ENCODE results near the gene CRTAP. TPM values are rescaled to one million over a fixed set of nuclear protein-coding genes. Genes with fewer than 3 reads are reported as not detected.
"Not testable (repeated sequence)": the region's sequence is repeated elsewhere in the genome, so short reads cannot be mapped to it uniquely, and the experiment has no call there.

The CRTAP gene
- total RNA-seq, 3 donors from 2014 or later, result 16.3 to 21.9 (median 21.7) TPM

DNA sequence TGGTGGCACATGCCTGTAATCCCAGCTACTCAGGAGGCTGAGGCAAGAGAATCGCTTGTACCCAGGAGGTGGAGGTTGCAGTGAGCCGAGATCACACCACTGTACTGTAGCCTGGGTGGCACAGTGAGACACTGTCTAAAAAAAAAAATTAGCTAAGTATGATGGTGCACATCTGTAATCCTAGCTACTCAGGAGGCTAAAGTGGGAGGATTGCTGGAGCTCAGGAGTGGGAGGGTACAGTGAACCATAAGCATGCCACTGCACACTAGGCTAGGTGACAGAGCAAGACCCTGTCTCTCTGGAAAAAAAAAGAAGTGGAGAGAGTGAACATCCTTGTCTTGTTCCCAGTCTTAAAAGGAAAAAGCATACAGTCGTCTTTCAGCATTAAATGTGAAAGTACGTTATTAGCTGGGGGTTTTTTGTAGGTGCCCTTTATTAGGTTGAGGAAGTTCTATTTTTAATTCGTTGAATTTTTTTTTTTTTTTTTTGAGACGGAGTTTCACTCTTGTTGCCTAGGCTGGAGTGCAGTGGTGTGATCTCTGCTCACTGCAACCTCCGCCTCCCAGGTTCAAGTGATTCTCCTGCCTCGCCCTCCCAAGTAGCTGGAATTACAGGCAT, 25.3 kb downstream of the CRTAP start:
- H3K36me3 Mint-ChIP-seq (ENCODE audit: insufficient read depth), result peaks cover 35% of the 10 kb centered on the region
- H3K4me1 Mint-ChIP-seq (ENCODE audit: low read depth); H3K27me3 Mint-ChIP-seq (ENCODE audit: low read depth); H3K9me3 Mint-ChIP-seq; H3K4me3 Mint-ChIP-seq; ATAC-seq; DNase-seq: not testable (repeated sequence)

DNA sequence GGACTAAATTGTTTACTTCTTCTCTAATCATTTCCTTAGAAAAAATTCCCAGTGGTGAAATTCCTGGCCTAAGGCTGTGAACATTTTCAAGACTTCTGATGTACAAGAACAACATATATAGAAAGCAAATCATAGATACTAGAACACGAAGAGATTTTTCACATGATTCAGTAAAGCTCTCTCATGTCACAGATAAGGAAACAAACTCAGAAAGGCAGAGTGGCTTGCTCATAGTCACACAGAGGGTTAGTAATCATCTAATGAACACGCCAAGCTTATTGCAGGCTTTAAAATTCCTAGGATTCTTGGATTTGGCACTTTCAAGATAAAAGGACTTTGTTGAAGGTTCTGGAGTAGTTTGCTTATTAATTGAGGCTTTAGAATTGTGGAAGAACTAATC, 26.2 kb downstream of the CRTAP start:
- no peak for DNase-seq
- peaks cover 34% of the 10 kb centered on the region for H3K36me3 Mint-ChIP-seq (ENCODE audit: insufficient read depth)
- ATAC-seq, result no peak
- H3K9me3 Mint-ChIP-seq, result no peaks in the 10 kb centered on the region
- H3K27me3 Mint-ChIP-seq (ENCODE audit: low read depth), result no peaks in the 10 kb centered on the region
- no peak overlapping the region for H3K4me3 Mint-ChIP-seq
- no peaks in the 10 kb centered on the region for H3K4me1 Mint-ChIP-seq (ENCODE audit: low read depth)

DNA sequence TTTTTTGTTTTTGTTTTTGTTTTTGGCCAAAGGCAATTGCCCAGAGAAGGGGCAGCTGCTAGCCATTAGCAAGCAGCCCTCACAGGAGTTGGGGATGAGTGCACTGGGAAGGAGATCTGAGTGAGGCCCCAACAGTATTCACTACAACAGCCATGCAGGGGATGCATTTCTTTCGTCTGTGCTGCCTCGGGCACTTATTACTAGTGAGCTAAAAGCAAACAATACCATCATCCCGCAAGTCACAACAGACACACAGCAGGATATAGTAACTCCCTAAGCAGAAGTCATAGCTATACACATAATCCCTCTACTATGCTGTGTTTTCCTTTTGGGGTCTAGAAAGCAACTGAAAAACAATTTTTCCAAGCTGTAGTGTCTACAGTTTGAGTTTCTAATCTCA, 27.2 kb downstream of the CRTAP start:
- DNase-seq (no peak), ATAC-seq (no peak)
- no peaks in the 10 kb centered on the region for H3K27me3 Mint-ChIP-seq (ENCODE audit: low read depth)
- no peaks in the 10 kb centered on the region for H3K9me3 Mint-ChIP-seq
- H3K4me3 Mint-ChIP-seq, result no peak overlapping the region
- H3K4me1 Mint-ChIP-seq (ENCODE audit: low read depth), result no peaks in the 10 kb centered on the region
- H3K36me3 Mint-ChIP-seq (ENCODE audit: insufficient read depth), result peaks cover 29% of the 10 kb centered on the region

DNA sequence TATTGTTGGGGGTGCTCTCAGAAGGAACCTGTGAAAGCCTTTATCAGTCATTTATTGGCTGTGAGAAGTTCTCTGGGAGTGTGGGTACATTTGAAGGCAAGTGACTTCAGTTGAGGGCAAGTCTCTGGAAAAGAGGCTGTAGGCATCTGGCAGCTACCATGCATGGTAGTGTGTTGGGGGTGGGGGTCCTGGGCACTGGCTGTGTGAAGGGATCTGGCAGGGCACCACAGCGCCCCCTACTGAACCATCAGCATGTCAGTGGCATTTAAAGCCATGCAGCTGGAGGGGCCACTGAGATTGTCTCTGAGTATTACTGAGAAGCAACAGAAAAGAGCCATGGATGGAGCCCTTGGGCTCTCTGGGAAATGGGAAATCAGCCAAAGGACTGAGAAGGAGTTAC, 30.6 kb downstream of the CRTAP start:
- H3K27me3 Mint-ChIP-seq (ENCODE audit: low read depth), result no peaks in the 10 kb centered on the region
- ATAC-seq (peak in 1 of 2 donors; percentile 43), DNase-seq (peak; percentile 9)
- no peak overlapping the region for H3K4me3 Mint-ChIP-seq
- H3K36me3 Mint-ChIP-seq (ENCODE audit: insufficient read depth), result peaks cover 20% of the 10 kb centered on the region
- H3K9me3 Mint-ChIP-seq, result no peaks in the 10 kb centered on the region
- H3K4me1 Mint-ChIP-seq (ENCODE audit: low read depth), result no peaks in the 10 kb centered on the region

DNA sequence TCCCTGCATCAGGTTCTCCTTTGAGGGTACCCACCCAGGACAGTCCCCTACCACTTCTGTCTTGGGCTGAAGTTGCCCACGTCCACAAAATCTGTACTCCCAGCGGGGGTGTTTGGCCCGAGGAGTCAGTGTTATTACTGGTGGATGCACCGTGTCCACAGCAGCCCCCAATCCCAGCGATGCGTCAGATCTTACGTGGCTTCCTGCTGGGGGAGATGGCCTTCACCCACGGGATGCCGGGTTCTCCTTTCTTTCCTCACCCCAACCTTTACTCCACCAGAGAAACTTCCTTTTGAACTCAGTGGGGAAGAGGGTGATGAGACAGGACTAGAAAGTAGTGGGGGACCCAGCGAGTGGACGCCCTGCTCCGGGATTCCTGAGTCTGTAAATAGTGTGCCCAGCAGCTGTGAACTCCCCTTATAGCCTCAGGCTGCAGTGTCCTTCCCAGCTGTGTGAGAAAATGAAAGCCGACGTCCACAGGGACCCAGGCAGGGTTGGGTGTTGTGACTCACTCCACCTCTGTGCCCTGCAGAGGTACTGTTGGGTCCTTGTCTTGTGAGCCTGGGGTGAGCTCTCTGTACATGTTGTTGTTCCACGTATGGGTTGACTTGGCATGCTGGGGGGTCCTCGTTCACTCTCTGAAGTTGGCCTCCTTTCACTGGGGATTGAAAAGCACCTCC, 31.5 kb downstream of the CRTAP start:
- Mint-ChIP-seq H3K4me3 (no peak overlapping the region), H3K36me3 (ENCODE audit: insufficient read depth) (peaks cover 19% of the 10 kb centered on the region), H3K27me3 (ENCODE audit: low read depth) (no peaks in the 10 kb centered on the region), H3K9me3 (no peaks in the 10 kb centered on the region), H3K4me1 (ENCODE audit: low read depth) (no peaks in the 10 kb centered on the region)
- no peak for DNase-seq
- ATAC-seq, result no peak

DNA sequence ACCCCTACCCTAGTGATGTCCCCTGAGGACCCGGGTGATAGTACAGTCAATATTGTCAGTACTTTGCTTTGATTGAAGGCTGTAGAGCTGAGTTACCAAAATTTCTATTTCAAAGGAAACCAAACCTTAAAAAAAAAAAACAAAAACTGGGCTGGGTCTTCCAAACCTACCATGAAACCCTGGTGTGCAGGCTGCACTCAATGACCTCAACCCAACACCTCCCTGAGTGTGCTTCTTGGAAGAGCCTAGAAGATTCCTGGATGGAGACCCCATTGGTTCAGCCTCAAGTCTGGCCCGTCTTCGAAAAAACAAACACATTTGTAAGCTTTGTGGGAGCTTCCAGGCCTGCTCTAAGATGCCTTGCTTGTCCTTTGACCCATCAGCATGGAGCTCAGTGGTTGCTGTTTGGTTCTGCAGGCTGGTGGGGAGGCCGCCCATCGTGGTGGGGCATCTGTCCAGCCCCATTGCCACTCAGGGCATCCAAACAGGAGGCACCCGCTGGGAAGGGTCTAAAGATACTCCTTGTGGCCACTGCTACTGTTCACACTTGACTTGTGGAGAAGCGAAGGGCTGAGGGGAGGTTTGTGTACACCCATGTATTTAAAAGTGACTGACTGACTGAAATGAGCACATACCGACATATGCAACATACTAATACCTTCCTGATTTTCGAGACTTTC, 32.2 kb downstream of the CRTAP start:
- no peak for ATAC-seq
- H3K4me1 Mint-ChIP-seq (ENCODE audit: low read depth), result no peaks in the 10 kb centered on the region
- no peak overlapping the region for H3K4me3 Mint-ChIP-seq
- no peaks in the 10 kb centered on the region for H3K27me3 Mint-ChIP-seq (ENCODE audit: low read depth)
- no peaks in the 10 kb centered on the region for H3K9me3 Mint-ChIP-seq
- no peak for DNase-seq
- peaks cover 19% of the 10 kb centered on the region for H3K36me3 Mint-ChIP-seq (ENCODE audit: insufficient read depth)

DNA sequence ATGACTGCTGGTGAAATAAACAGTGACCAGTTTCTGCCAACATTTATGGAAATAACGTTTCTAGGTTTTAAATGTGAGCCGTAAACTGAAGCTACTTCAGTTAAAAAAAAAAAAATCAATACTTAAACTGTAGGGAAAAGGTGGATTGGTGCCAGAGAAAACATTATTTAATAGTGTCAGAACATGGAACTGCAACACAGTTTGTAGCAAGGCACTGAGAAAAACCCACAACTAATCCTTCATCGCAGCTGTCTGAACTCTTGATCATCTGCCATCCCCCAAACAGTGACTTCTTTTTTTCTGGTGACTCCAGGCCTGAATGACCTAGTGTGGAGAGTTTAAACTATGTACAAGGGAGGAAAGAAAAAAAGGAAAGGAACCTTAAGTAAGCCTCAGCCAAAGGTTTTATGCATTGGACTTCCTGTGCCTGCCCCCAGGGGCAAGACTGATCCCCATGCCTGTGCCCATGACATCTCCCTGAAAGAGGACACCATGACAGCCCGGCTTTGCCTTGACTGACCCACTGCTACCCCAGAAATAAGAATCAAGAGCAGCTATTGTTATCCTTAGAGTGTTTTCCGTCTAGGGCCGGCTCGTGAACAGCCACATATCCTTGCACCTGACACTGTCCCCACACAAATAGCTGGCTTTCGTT, 33.1 kb downstream of the CRTAP start:
- no peaks in the 10 kb centered on the region for H3K9me3 Mint-ChIP-seq
- DNase-seq (no peak), ATAC-seq (no peak)
- H3K4me1 Mint-ChIP-seq (ENCODE audit: low read depth), result no peaks in the 10 kb centered on the region
- no peak overlapping the region for H3K4me3 Mint-ChIP-seq
- no peaks in the 10 kb centered on the region for H3K27me3 Mint-ChIP-seq (ENCODE audit: low read depth)
- peaks cover 12% of the 10 kb centered on the region for H3K36me3 Mint-ChIP-seq (ENCODE audit: insufficient read depth)

DNA sequence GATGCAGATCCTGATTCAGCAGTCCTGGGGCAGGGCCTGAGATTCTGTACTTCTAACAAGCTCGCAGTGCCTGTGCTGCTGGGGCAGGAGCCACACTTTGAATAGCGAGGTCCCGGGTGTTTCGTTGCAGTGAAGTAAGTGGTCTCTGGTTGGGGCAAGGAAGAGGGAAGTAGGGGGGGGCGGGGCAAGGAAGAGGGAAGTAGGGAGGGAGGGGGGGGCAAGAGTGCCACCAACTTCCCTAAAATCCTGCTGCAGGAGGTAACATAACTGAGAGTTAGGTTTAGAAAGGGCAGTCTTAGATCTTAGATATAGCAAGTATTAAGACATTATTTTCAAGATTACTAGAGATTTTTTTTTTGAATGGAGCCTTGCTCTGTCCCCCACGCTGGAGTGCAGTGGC, 35.5 kb downstream of the CRTAP start:
- Mint-ChIP-seq H3K4me1 (ENCODE audit: low read depth) (no peaks in the 10 kb centered on the region), H3K4me3 (no peak overlapping the region), H3K9me3 (no peaks in the 10 kb centered on the region), H3K36me3 (ENCODE audit: insufficient read depth) (peaks cover 1% of the 10 kb centered on the region), H3K27me3 (ENCODE audit: low read depth) (peaks cover 10% of the 10 kb centered on the region)
- no peak for ATAC-seq
- DNase-seq, result no peak

DNA sequence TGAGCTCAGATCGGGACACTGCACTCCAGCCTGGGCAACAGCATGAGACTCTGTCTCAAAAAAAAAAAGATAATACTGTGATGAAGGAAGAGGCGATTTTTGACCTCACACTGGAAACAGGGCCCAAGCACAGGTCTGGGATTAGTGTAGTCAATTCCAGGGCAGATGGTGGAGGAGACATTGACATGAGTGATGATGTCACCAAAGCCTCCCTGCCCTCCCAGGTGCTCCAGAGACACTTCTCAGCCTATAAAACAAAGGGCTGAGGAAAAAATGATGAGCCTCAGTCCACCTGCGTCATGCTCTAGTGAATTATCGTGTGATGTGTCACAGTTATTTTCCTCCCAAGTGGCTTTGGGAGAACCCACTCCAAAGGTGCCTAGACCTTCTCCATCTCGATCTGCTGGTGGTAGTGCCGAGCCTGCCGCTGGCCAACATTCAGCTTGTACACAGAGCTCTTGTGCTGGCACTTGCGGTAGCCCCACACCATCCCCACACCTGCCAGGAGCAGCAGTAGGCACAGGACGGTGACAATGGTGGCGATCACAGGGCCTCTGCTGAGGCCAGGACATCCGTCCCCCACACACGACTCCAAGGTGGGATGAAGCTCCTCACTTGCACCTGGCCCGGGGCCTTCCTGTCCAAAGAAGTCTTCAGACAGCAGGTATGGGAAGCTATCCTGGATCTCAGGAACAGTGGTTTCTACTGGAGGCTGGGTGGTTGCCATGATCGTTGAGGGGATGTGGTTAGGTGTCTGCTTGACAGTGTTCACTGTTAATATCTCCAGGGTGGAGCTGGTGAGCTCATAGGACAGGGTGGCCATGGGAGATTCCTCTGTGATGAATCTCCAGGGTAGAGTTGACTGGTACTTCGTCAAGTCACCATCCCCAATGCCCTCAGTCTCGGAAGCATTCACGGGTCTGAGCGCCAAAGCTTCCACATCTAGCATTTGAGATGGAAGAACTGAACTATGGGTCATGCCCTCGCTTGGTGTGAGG, 38.8 kb downstream of the CRTAP start:
- no peak overlapping the region for H3K4me3 Mint-ChIP-seq
- DNase-seq (no peak), ATAC-seq (no peak)
- H3K9me3 Mint-ChIP-seq, result no peaks in the 10 kb centered on the region
- peaks cover 28% of the 10 kb centered on the region for H3K27me3 Mint-ChIP-seq (ENCODE audit: low read depth)
- no peaks in the 10 kb centered on the region for H3K36me3 Mint-ChIP-seq (ENCODE audit: insufficient read depth)
- H3K4me1 Mint-ChIP-seq (ENCODE audit: low read depth), result no peaks in the 10 kb centered on the region

DNA sequence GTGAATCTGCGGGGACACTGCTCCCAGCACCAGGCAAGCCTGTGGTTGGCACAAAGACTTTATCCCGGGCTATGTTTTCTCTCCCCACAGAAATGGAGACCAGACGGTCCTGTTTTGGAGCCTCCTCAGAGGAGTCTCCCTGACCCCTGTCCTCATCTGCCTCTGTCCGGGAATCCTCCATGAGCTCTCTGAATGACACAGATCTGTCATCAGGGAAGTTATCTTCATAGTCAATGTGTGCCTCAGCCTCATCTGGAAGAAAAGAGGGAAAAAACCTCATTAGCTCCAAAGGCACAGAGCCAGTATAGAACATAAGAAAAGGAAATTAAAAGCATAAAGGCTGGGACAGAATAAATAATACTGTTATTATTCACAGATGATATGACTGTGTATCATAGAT, 40.0 kb downstream of the CRTAP start:
- H3K27me3 Mint-ChIP-seq (ENCODE audit: low read depth), result peaks cover 37% of the 10 kb centered on the region
- H3K4me1 Mint-ChIP-seq (ENCODE audit: low read depth), result no peaks in the 10 kb centered on the region
- H3K9me3 Mint-ChIP-seq, result no peaks in the 10 kb centered on the region
- no peak for DNase-seq
- no peak for ATAC-seq
- no peaks in the 10 kb centered on the region for H3K36me3 Mint-ChIP-seq (ENCODE audit: insufficient read depth)
- H3K4me3 Mint-ChIP-seq, result no peak overlapping the region

DNA sequence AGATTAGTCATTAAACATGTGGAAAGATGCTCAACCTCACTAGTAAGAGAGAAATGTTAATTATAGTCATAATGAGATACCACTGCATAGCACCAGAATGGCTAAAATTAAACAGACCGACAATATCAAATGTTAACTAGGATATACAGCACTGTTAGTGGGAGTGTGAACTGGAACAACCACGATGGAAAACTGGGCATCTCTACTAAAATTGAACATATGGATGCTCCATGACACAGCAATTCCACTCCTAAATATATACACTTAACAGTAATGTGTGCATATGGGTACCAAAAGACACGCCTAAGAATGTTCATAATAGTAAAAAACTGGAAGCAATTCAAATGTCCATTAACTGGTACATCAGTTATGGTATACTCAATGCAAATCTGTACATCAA, 41.5 kb downstream of the CRTAP start:
- DNase-seq (no peak), ATAC-seq (no peak)
- Mint-ChIP-seq H3K27me3 (ENCODE audit: low read depth) (peaks cover 51% of the 10 kb centered on the region), H3K4me1 (ENCODE audit: low read depth) (no peaks in the 10 kb centered on the region), H3K9me3 (no peaks in the 10 kb centered on the region), H3K4me3 (no peak overlapping the region), H3K36me3 (ENCODE audit: insufficient read depth) (no peaks in the 10 kb centered on the region)

DNA sequence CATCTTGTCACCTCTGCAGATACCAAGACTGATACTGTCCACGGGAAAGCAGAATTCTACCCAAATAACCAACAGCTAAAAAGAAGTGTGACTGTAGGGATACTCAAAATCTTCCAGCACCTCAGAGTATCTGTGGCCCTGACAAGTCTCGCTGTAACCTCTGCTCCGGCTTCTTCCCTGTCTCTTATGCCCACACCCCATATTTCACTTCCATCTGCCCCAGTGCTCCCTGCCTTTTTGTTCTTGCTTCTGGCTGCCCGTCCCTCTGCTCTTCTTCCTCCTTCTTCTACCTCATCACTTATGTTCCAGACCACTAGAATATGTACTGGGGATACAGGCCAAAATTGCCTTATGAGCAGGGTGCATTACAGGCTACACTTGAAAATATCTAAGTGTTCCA, 45.4 kb downstream of the CRTAP start:
- H3K36me3 Mint-ChIP-seq (ENCODE audit: insufficient read depth), result no peaks in the 10 kb centered on the region
- ATAC-seq, result no peak
- H3K9me3 Mint-ChIP-seq, result no peaks in the 10 kb centered on the region
- no peaks in the 10 kb centered on the region for H3K4me1 Mint-ChIP-seq (ENCODE audit: low read depth)
- no peak overlapping the region for H3K4me3 Mint-ChIP-seq
- H3K27me3 Mint-ChIP-seq (ENCODE audit: low read depth), result peaks cover 54% of the 10 kb centered on the region
- no peak for DNase-seq

DNA sequence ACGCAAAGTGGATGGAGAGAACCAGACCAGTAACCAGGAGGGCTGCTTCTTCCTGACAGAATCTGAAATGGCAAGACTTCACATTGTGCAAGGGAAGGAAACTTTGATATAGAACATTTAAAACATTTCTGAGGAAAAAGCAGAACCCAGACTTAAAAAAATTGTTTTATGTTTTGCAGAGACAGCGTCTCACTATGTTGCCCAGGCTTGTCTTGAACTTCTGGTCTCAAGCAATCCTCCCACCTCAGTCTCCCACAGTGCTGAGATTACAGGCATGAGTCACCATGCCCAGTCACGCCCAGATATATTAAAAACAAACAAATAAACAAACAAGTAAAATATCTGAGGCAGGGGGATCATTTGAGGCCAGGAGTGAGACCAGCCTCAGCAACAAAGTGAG, 46.2 kb downstream of the CRTAP start:
- Mint-ChIP-seq H3K4me3 (no peak overlapping the region), H3K9me3 (no peaks in the 10 kb centered on the region), H3K4me1 (ENCODE audit: low read depth) (no peaks in the 10 kb centered on the region), H3K27me3 (ENCODE audit: low read depth) (peaks cover 51% of the 10 kb centered on the region), H3K36me3 (ENCODE audit: insufficient read depth) (no peaks in the 10 kb centered on the region)
- ATAC-seq, result no peak
- no peak for DNase-seq

DNA sequence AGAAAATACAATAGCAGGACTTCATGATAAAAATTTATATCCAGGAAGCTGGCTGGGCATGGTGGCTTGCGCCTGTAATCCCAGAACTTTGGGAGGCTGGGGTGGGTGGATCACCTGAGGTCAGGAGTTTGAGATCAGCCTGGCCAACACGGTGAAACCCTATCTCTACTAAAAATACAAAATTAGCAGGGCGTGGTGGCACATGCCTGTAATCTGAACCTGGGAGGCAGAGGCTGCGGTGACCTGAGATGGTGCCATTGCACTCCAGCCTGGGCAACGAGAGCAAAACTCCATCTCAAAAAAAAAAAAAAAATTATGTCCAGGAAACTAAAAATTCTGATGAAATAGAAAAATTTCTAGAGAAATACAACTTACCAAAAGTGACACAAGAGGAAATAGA, 48.8 kb downstream of the CRTAP start:
- not testable (repeated sequence) for H3K4me1 Mint-ChIP-seq (ENCODE audit: low read depth); DNase-seq; H3K36me3 Mint-ChIP-seq (ENCODE audit: insufficient read depth); H3K9me3 Mint-ChIP-seq; ATAC-seq; H3K4me3 Mint-ChIP-seq
- H3K27me3 Mint-ChIP-seq (ENCODE audit: low read depth), result peaks cover 36% of the 10 kb centered on the region
